HFF-Myc (cell line): ENCODE measurements around the gene ANKUB1.
A peak's percentile ranks its signal among the peaks of the same experiment; 100 is the strongest.

Source experiments
- DNase-seq: peaks from one replicate; pipeline ENCODE4 v3.0.0-alpha.2; 2011; ENCODE audit warnings: low read depth; ENCODE audit errors: extremely low read depth
- H3K4me3 ChIP-seq: replicated peaks from 2 replicates; pipeline ENCODE4 v1.5.1; 2011; ENCODE audit warnings: low read depth, mild to moderate bottlenecking, control low read depth, low read length
- CTCF ChIP-seq: IDR thresholded peaks from 2 replicates; pipeline ENCODE4 v1.5.1; 2012; ENCODE audit warnings: mild to moderate bottlenecking, low read depth, low read length, control low read depth; ENCODE audit errors: missing control alignments

Gene ANKUB1

GRCh38 chr3:149736175-149736952 lies 56.0 kb downstream of the ANKUB1 start:
- no peak for TF ChIP-seq CTCF
- no peak overlapping the region for H3K4me3 ChIP-seq
- DNase-seq = no peak

GRCh38 chr3:149732234-149732633 lies 60.1 kb downstream of the ANKUB1 start:
- H3K4me3 ChIP-seq = no peak overlapping the region
- no peak for DNase-seq
- no peak for TF ChIP-seq CTCF

- DNase-seq = no peak
- TF ChIP-seq CTCF = no peak
- H3K4me3 ChIP-seq = no peak overlapping the region
These were observed 64.7 kb downstream of the ANKUB1 start for GRCh38 chr3:149727656-149728055.

GRCh38 chr3:149726716-149727407 lies 65.5 kb downstream of the ANKUB1 start:
- H3K4me3 ChIP-seq = no peak overlapping the region
- no peak for TF ChIP-seq CTCF
- DNase-seq = no peak

GRCh38 chr3:149723781-149724180 lies 68.6 kb downstream of the ANKUB1 start:
- peak; percentile 17 for DNase-seq
- no peak overlapping the region for H3K4me3 ChIP-seq
- no peak for TF ChIP-seq CTCF

GRCh38 chr3:149720918-149721317 lies 71.4 kb downstream of the ANKUB1 start:
- no peak for DNase-seq
- TF ChIP-seq CTCF = no peak
- no peak overlapping the region for H3K4me3 ChIP-seq
